Thymus (tissue), 11 donors: ENCODE data around the gene SESN1. TPM values are rescaled to one million over a fixed set of nuclear protein-coding genes. Genes with fewer than 3 reads are reported as not detected.

Experiments used
- DNase-seq, 9 donors: peaks; one replicate each; pipeline ENCODE4 v3.0.0-alpha.2; 2013; ENCODE audit warnings: low spot score in 9 of 9, low read depth in 6 of 9, missing footprints in 1 of 9
- H3K27ac ChIP-seq, 2 donors: one replicate each; pipeline ENCODE4 v1.5.1; 2013; ENCODE audit warnings: control low read depth in 1 of 2, low read depth in 1 of 2, low read length in 1 of 2, mild to moderate bottlenecking in 1 of 2, moderate library complexity in 1 of 2
- H3K27me3 ChIP-seq, 2 donors: one replicate each; pipeline ENCODE4 v1.5.1; 2013; ENCODE audit warnings: low read length in 1 of 2; ENCODE audit not compliant: control insufficient read depth in 2 of 2, insufficient read depth in 1 of 2
- H3K36me3 ChIP-seq, 2 donors: one replicate each; pipeline ENCODE4 v1.5.1; 2013; ENCODE audit warnings: low read length in 1 of 2, mild to moderate bottlenecking in 1 of 2, moderate library complexity in 1 of 2; ENCODE audit not compliant: control insufficient read depth in 2 of 2, insufficient read depth in 2 of 2
- H3K4me1 ChIP-seq, 2 donors: one replicate each; pipeline ENCODE4 v1.5.1; 2013; ENCODE audit warnings: low read length in 2 of 2; ENCODE audit not compliant: control insufficient read depth in 2 of 2, insufficient read depth in 2 of 2
- H3K4me3 ChIP-seq, 2 donors: one replicate each; pipeline ENCODE4 v1.5.1; 2013; ENCODE audit warnings: low read length in 2 of 2, control low read depth in 1 of 2, mild to moderate bottlenecking in 1 of 2
- H3K9me3 ChIP-seq, 2 donors: one replicate each; pipeline ENCODE4 v1.5.1; 2013; ENCODE audit warnings: low read length in 1 of 2, mild to moderate bottlenecking in 1 of 2; ENCODE audit not compliant: control insufficient read depth in 2 of 2, insufficient read depth in 1 of 2
- WGBS: extraction: QIAGEN DNeasy Blood & Tissue Kit; methylation state at CpG from one replicate; pipeline ENCODE4 v1.1.7; 2013; 5-methylcytosine and 5-hydroxymethylcytosine counted together
- polyA plus RNA-seq: library from polyadenylated mRNA; stranded (reverse); fragments of 200-250 nt; gene quantifications from one replicate; pipeline ENCODE4 v1.2.3, GENCODE V29; 2013
- total RNA-seq: library from RNA; stranded (reverse); fragments of 120-200 nt; gene quantifications from one replicate; pipeline ENCODE4 v1.2.4, GENCODE V29; 2013
- donor health status: healthy.

Gene SESN1
- total and polyA plus RNA-seq, 2 donors, result 19.1 to 76.9 TPM

GRCh38 chr6:109015176-109015575 lies 79.5 kb downstream of the SESN1 start:
- Histone ChIP-seq H3K27ac (no peak overlapping the region), H3K27me3 (no peaks in the 10 kb centered on the region), H3K4me1 (peaks cover 0 to 4% of the 10 kb centered on the region in 2 donors), H3K36me3 (no peaks in the 10 kb centered on the region), H3K4me3 (no peak overlapping the region), H3K9me3 (no peaks in the 10 kb centered on the region)
- no peak for DNase-seq

- WGBS, result 93% methylated on average over 2 of the region's 2 CpGs
- H3K27ac ChIP-seq, result no peak overlapping the region
- DNase-seq, result no peak
- peaks cover 2 to 4% of the 10 kb centered on the region in 2 donors for H3K4me1 ChIP-seq
- H3K9me3 ChIP-seq, result no peaks in the 10 kb centered on the region
- H3K27me3 ChIP-seq, result no peaks in the 10 kb centered on the region
- no peak overlapping the region for H3K4me3 ChIP-seq
- no peaks in the 10 kb centered on the region for H3K36me3 ChIP-seq
These were observed 80.0 kb downstream of the SESN1 start for GRCh38 chr6:109014606-109015005.

GRCh38 chr6:109013656-109014305 lies 80.9 kb downstream of the SESN1 start:
- no peaks in the 10 kb centered on the region for H3K36me3 ChIP-seq
- no peak overlapping the region for H3K27ac ChIP-seq
- peaks cover 2 to 4% of the 10 kb centered on the region in 2 donors for H3K4me1 ChIP-seq
- no peak overlapping the region for H3K4me3 ChIP-seq
- no peak for DNase-seq
- 36% methylated on average over 2 of the region's 2 CpGs for WGBS
- H3K9me3 ChIP-seq, result no peaks in the 10 kb centered on the region
- peaks cover 0 to 3% of the 10 kb centered on the region in 2 donors for H3K27me3 ChIP-seq

- Histone ChIP-seq H3K4me1 (peaks cover 4 to 6% of the 10 kb centered on the region in 2 donors), H3K27ac (no peak overlapping the region), H3K9me3 (no peaks in the 10 kb centered on the region), H3K36me3 (no peaks in the 10 kb centered on the region), H3K4me3 (no peak overlapping the region), H3K27me3 (peaks cover 0 to 3% of the 10 kb centered on the region in 2 donors)
- 91% methylated on average over 2 of the region's 2 CpGs for WGBS
- DNase-seq, result no peak
These were observed 83.9 kb downstream of the SESN1 start for GRCh38 chr6:109010705-109011102.

- 16% methylated on average over 10 of the region's 10 CpGs for WGBS
- peaks cover 0 to 3% of the 10 kb centered on the region in 2 donors for H3K27me3 ChIP-seq
- peak overlapping the region; percentile 76 to 81 for H3K4me3 ChIP-seq
- peaks cover 3 to 6% of the 10 kb centered on the region in 2 donors for H3K4me1 ChIP-seq
- DNase-seq, result no peak
- no peaks in the 10 kb centered on the region for H3K36me3 ChIP-seq
- H3K9me3 ChIP-seq, result no peaks in the 10 kb centered on the region
- peak overlapping the region; percentile 86 to 91 for H3K27ac ChIP-seq
These were observed 84.5 kb downstream of the SESN1 start for GRCh38 chr6:109009962-109010704.

- no peaks in the 10 kb centered on the region for H3K9me3 ChIP-seq
- H3K4me3 ChIP-seq, result peak overlapping the region; percentile 76 to 81
- peak overlapping the region; percentile 86 to 93 for H3K27ac ChIP-seq
- H3K27me3 ChIP-seq, result peaks cover 0 to 3% of the 10 kb centered on the region in 2 donors
- under 1% methylated on average over 80 of the region's 80 CpGs for WGBS
- no peaks in the 10 kb centered on the region for H3K36me3 ChIP-seq
- peaks cover 0 to 6% of the 10 kb centered on the region in 2 donors for H3K4me1 ChIP-seq
- peak; percentile 70 to 94 (median 87) for DNase-seq
These were observed 85.2 kb downstream of the SESN1 start for GRCh38 chr6:109009236-109009961.

- H3K36me3 ChIP-seq, result no peaks in the 10 kb centered on the region
- peak in 6 of 9 donors; percentile 12 to 59 (median 28) for DNase-seq
- 3% methylated on average over 24 of the region's 24 CpGs for WGBS
- peaks cover 0 to 6% of the 10 kb centered on the region in 2 donors for H3K4me1 ChIP-seq
- H3K4me3 ChIP-seq, result peak overlapping the region; percentile 74 to 81
- peak overlapping the region; percentile 67 to 93 for H3K27ac ChIP-seq
- H3K27me3 ChIP-seq, result peaks cover 0 to 3% of the 10 kb centered on the region in 2 donors
- H3K9me3 ChIP-seq, result no peaks in the 10 kb centered on the region
These were observed 86.0 kb downstream of the SESN1 start for GRCh38 chr6:109008537-109009235.

GRCh38 chr6:109008054-109008453 lies 86.6 kb downstream of the SESN1 start:
- H3K9me3 ChIP-seq, result no peaks in the 10 kb centered on the region
- H3K27me3 ChIP-seq, result peaks cover 0 to 3% of the 10 kb centered on the region in 2 donors
- no peak overlapping the region for H3K27ac ChIP-seq
- DNase-seq, result no peak
- H3K4me3 ChIP-seq, result peak overlapping the region; percentile 1 to 34
- WGBS, result 75% methylated on average over 4 of the region's 4 CpGs
- H3K36me3 ChIP-seq, result no peaks in the 10 kb centered on the region
- peaks cover 0 to 6% of the 10 kb centered on the region in 2 donors for H3K4me1 ChIP-seq
